Umbilical cord (tissue), 2 donors: ENCODE measurements around the gene CAMK1G. TPM values are rescaled to one million over a fixed set of nuclear protein-coding genes. Genes with fewer than 3 reads are reported as not detected.
A peak's percentile ranks its signal among the peaks of the same experiment; 100 is the strongest.

Experiments
- DNase-seq: peaks from one replicate; pipeline ENCODE4 v3.0.0-alpha.2; 2015; ENCODE audit warnings: low spot score
- total RNA-seq: library from RNA; depleted of rRNA; stranded (reverse); fragments of >200 nt; gene quantifications from one replicate; pipeline ENCODE4 v1.2.3, GENCODE V29; 2014; ENCODE audit warnings: low replicate concordance; ENCODE audit not compliant: insufficient read depth

CAMK1G gene
- total RNA-seq, 1 donor from 2014 or later = not detected

GRCh38 chr1:209619696-209620486, 36.4 kb downstream of the CAMK1G start:
- no peak for DNase-seq

GRCh38 chr1:209620487-209620884, 37.0 kb downstream of the CAMK1G start:
- peak; percentile 6 for DNase-seq

- no peak for DNase-seq
Measured at GRCh38 chr1:209621286-209621685, 37.8 kb downstream of the CAMK1G start.

- DNase-seq = no peak
Measured at GRCh38 chr1:209621741-209622655, 38.5 kb downstream of the CAMK1G start.

GRCh38 chr1:209622841-209623829, 39.6 kb downstream of the CAMK1G start:
- DNase-seq = no peak

GRCh38 chr1:209624558-209625549, 41.3 kb downstream of the CAMK1G start:
- DNase-seq = no peak

- no peak for DNase-seq
Measured at GRCh38 chr1:209625791-209626285, 42.3 kb downstream of the CAMK1G start.

GRCh38 chr1:209626346-209627026, 43.0 kb downstream of the CAMK1G start:
- no peak for DNase-seq

GRCh38 chr1:209627027-209627731, 43.7 kb downstream of the CAMK1G start:
- DNase-seq = no peak

GRCh38 chr1:209627732-209628196, 44.2 kb downstream of the CAMK1G start:
- DNase-seq = peak; percentile 73

GRCh38 chr1:209628618-209629299, 45.2 kb downstream of the CAMK1G start:
- DNase-seq = peak; percentile 36

- no peak for DNase-seq
Measured at GRCh38 chr1:209629621-209630382, 46.3 kb downstream of the CAMK1G start.

GRCh38 chr1:209630383-209631225, 47.1 kb downstream of the CAMK1G start:
- no peak for DNase-seq

GRCh38 chr1:209633335-209633997, 50.0 kb downstream of the CAMK1G start:
- DNase-seq = no peak

GRCh38 chr1:209634005-209634737, 50.7 kb downstream of the CAMK1G start:
- DNase-seq = no peak
